Testis (tissue), 3 donors: ENCODE results near the gene IDI2. TPM values are rescaled to one million over a fixed set of nuclear protein-coding genes. Genes with fewer than 3 reads are reported as not detected.

Experiments
- DNase-seq: peaks from one replicate; pipeline ENCODE4 v3.0.0-alpha.2; 2019
- H3K27ac ChIP-seq, 2 donors: fragments of 200-600 bp; sonication (generic); one replicate each; pipeline ENCODE4 v1.5.1; 2019
- H3K27me3 ChIP-seq: fragments of 200-600 bp; sonication (generic); one replicate; pipeline ENCODE4 v1.5.1; 2019
- H3K36me3 ChIP-seq: fragments of 200-600 bp; sonication (generic); one replicate; pipeline ENCODE4 v1.5.1; 2017; ENCODE audit warnings: low read depth; ENCODE audit errors: missing control alignments
- H3K4me1 ChIP-seq: fragments of 200-600 bp; sonication (generic); one replicate; pipeline ENCODE4 v1.5.1; 2019
- H3K4me3 ChIP-seq, 2 donors: fragments of 200-600 bp; sonication (generic); one replicate each; pipeline ENCODE4 v1.5.1; 2017 to 2019
- H3K9me3 ChIP-seq: fragments of 200-600 bp; sonication (generic); one replicate; pipeline ENCODE4 v1.5.1; 2017
- CTCF ChIP-seq, 3 experiments: fragments of 450-650 bp in 2 of 3; fragments of 200-600 bp in 1 of 3; sonication (generic) in 1 of 3; IDR thresholded peaks; one replicate each; pipeline ENCODE4 v1.5.1; 2016 to 2019; ENCODE audit warnings: antibody characterized with exemption in 3 of 3, mild to moderate bottlenecking in 2 of 3, moderate library complexity in 1 of 3
- POLR2A ChIP-seq: fragments of 450-650 bp; IDR thresholded peaks from one replicate; pipeline ENCODE4 v1.6.1; 2017; ENCODE audit warnings: antibody characterized with exemption, mild to moderate bottlenecking, moderate library complexity
- WGBS, 2 donors: methylation state at CpG; one replicate each; pipeline ENCODE4 v1.1.5; 2018; 5-methylcytosine and 5-hydroxymethylcytosine counted together
- intact Hi-C: fragments of 100-400 bp; cut with DNase I; formaldehyde crosslinking; loops from one replicate; pipeline ENCODE4 v1.15.1; 2023; ENCODE audit warnings: low total_unique reads
- polyA plus RNA-seq: library from polyadenylated mRNA; stranded (reverse); fragments of 350-450 nt; fragmentation: Illumina TruSeq; extraction: RNeasy Lipid Tissue Mini Kit (QIAGEN cat#74804); gene quantifications from one replicate; pipeline ENCODE4 v1.2.3, GENCODE V29; 2014; ENCODE audit warnings: low read depth, low replicate concordance; ENCODE audit not compliant: insufficient read depth
- total RNA-seq, 2 donors: library from RNA; depleted of rRNA; stranded (reverse); fragments of >200 nt; gene quantifications; one replicate each; pipeline ENCODE4 v1.2.3, GENCODE V29; 2016

IDI2 gene
- total and polyA plus RNA-seq, 3 donors from 2014 or later, result 0.79 to 1.1 TPM; not detected in 1

- WGBS, 2 donors, result 91 to 94% methylated on average over 7 of the region's 7 CpGs
- no peak overlapping the region for H3K27ac ChIP-seq
- TF ChIP-seq POLR2A, result no peak
- no peak for TF ChIP-seq CTCF (IDR thresholded peaks at IDR 0.05)
- peaks cover 4% of the 10 kb centered on the region for H3K4me1 ChIP-seq
- no peaks in the 10 kb centered on the region for H3K27me3 ChIP-seq
- H3K36me3 ChIP-seq, result no peaks in the 10 kb centered on the region
- intact Hi-C loops, result no loop called here
- H3K9me3 ChIP-seq, result no peaks in the 10 kb centered on the region
- DNase-seq, result no peak
- no peak overlapping the region for H3K4me3 ChIP-seq
Observed at GRCh38 chr10:1029838-1030237, 4.2 kb upstream of the IDI2 start.

- 93 to 94% methylated on average over 6 of the region's 6 CpGs for WGBS, 2 donors
- TF ChIP-seq POLR2A, result no peak
- no peak for TF ChIP-seq CTCF (IDR thresholded peaks at IDR 0.05)
- intact Hi-C loops, result no loop called here
- no peaks in the 10 kb centered on the region for H3K36me3 ChIP-seq
- no peak for DNase-seq
- no peaks in the 10 kb centered on the region for H3K9me3 ChIP-seq
- no peaks in the 10 kb centered on the region for H3K4me1 ChIP-seq
- H3K27me3 ChIP-seq, result no peaks in the 10 kb centered on the region
- H3K27ac ChIP-seq, result no peak overlapping the region
- H3K4me3 ChIP-seq, result no peak overlapping the region
Observed at GRCh38 chr10:1026578-1026977, 919 bp upstream of the IDI2 start.

- TF ChIP-seq POLR2A (no peak), CTCF (IDR thresholded peaks at IDR 0.05) (no peak)
- Histone ChIP-seq H3K27ac (no peak overlapping the region), H3K4me1 (no peaks in the 10 kb centered on the region), H3K36me3 (no peaks in the 10 kb centered on the region), H3K4me3 (no peak overlapping the region), H3K9me3 (no peaks in the 10 kb centered on the region), H3K27me3 (no peaks in the 10 kb centered on the region)
- WGBS, 2 donors, result 91% methylated on average over 9 to 12 of the region's 12 CpGs
- no peak for DNase-seq
- intact Hi-C loops, result no loop called here
Observed at GRCh38 chr10:1024103-1024502, 1.6 kb downstream of the IDI2 start.

GRCh38 chr10:1022413-1022812 is 3.2 kb downstream of the IDI2 start:
- no peak for DNase-seq
- Histone ChIP-seq H3K27me3 (no peaks in the 10 kb centered on the region), H3K4me1 (no peaks in the 10 kb centered on the region), H3K9me3 (no peaks in the 10 kb centered on the region), H3K27ac (no peak overlapping the region), H3K36me3 (no peaks in the 10 kb centered on the region), H3K4me3 (no peak overlapping the region)
- intact Hi-C loops, result no loop called here
- TF ChIP-seq POLR2A (no peak), CTCF (IDR thresholded peaks at IDR 0.05) (no peak)
- WGBS, 2 donors, result 69 to 77% methylated on average over 12 of the region's 12 CpGs

GRCh38 chr10:1020958-1021357 is 4.7 kb downstream of the IDI2 start:
- H3K4me3 ChIP-seq, result no peak overlapping the region
- intact Hi-C loops, result no loop called here
- 96 to 98% methylated on average over 8 to 9 of the region's 9 CpGs for WGBS, 2 donors
- peaks cover under 1% of the 10 kb centered on the region for H3K4me1 ChIP-seq
- no peak overlapping the region for H3K27ac ChIP-seq
- no peak for DNase-seq
- TF ChIP-seq POLR2A (no peak), CTCF (IDR thresholded peaks at IDR 0.05) (no peak)
- no peaks in the 10 kb centered on the region for H3K27me3 ChIP-seq
- H3K36me3 ChIP-seq, result no peaks in the 10 kb centered on the region
- H3K9me3 ChIP-seq, result no peaks in the 10 kb centered on the region
